ENCODE data around the gene ENDOD1.

The ENDOD1 gene

DNA sequence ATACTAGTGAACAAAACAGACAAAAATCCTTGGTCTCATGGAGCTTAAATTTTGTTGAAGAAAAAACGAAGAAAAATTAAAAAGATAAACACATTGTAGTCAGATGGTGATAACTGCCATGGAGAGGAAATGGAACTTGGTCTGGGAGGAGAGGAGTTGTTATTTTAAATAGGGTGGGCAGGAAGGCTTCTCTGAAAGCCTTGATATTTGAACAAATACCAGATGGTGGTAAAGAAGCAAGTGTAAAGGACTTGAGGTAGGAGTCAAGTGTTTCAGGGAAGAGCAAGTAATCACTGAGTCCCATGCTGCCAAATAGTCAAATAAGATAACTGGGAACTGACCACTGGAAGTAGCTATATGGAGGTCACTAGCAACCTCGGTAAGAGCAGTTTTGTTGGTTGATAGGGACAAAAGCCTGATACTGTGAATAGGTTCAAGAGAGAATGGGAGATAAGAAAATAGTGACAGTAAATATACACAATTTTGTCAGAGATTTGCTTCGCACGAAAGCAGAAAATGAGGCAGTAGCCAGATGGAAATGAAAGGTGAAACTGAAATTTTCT, 86.3 kb downstream of the ENDOD1 start:
- no peak for DNase-seq (ENCODE audit: low spot score)
